NT2/D1 (cell line): Measurements from ENCODE around the gene GPR62.

Experiments used
- SUZ12 ChIP-seq: IDR thresholded peaks from 2 replicates; pipeline ENCODE4 v1.6.1; 2011; ENCODE audit not compliant: insufficient read length, insufficient read depth; ENCODE audit errors: extremely low read depth
- ZNF274 ChIP-seq: IDR thresholded peaks from 2 replicates; pipeline ENCODE4 v1.6.1; 2011; ENCODE audit warnings: mild to moderate bottlenecking, low read depth, low read length

- no peak for TF ChIP-seq ZNF274
- no peak for TF ChIP-seq SUZ12
Observed at GRCh38 chr3:51978143-51978502, 22.9 kb downstream of the GPR62 start.
